A549 (cell line): ENCODE data around the gene NEK5.

Experiments
- CBX8 ChIP-seq: fragments of 200-600 bp; sonication (generic); IDR thresholded peaks from 2 replicates; pipeline ENCODE4 v1.6.1; 2016
- JUNB ChIP-seq: fragments of >200 bp; sonication (Bioruptor Twin); formaldehyde crosslinking; IDR thresholded peaks from 2 replicates; pipeline ENCODE4 v1.6.1; 2016
- MYC ChIP-seq: IDR thresholded peaks from 2 replicates; pipeline ENCODE4 v1.6.1; 2012; ENCODE audit warnings: mild to moderate bottlenecking, inconsistent platforms, low read length, improper control_type of control experiment, borderline replicate concordance
- PHF8 ChIP-seq: fragments of 200-600 bp; sonication (generic); IDR thresholded peaks from 2 replicates; pipeline ENCODE4 v1.6.1; 2016; ENCODE audit warnings: low read depth, mild to moderate bottlenecking, antibody characterized with exemption, moderate library complexity, borderline replicate concordance
- POLR2A ChIP-seq: IDR thresholded peaks from 2 replicates; pipeline ENCODE4 v1.6.1; 2012; ENCODE audit warnings: mild to moderate bottlenecking, low read length
- POLR2AphosphoS2 ChIP-seq: conservative IDR thresholded peaks from 2 replicates; pipeline ENCODE4 v1.6.1; 2012; ENCODE audit warnings: low read length, improper control_type of control experiment, inconsistent platforms
- RAD21 ChIP-seq, 2 experiments: fragments of >200 bp in 1 of 2; sonication (Bioruptor Twin) in 1 of 2; formaldehyde crosslinking in 1 of 2; IDR thresholded peaks in 1 of 2; conservative IDR thresholded peaks in 1 of 2; 2 replicates in 1 of 2; 3 replicates in 1 of 2; pipeline ENCODE4 v1.6.1; 2012 to 2018; ENCODE audit warnings: inconsistent platforms in 1 of 2
- SMC3 ChIP-seq: fragments of >200 bp; sonication (Bioruptor Twin); formaldehyde crosslinking; IDR thresholded peaks from 3 replicates; pipeline ENCODE4 v1.6.1; 2018; ENCODE audit warnings: inconsistent platforms
- TF ChIP-seq, protein P1 (sequence below): fragments of >200 bp; sonication (Bioruptor Twin); formaldehyde crosslinking; IDR thresholded peaks from 3 replicates; pipeline ENCODE4 v1.5.1; 2016
- TF ChIP-seq, protein P2 (sequence below): fragments of 250-450 bp; sonication (Bioruptor Pico); IDR thresholded peaks from 2 replicates; pipeline ENCODE4 v1.5.0; 2021; ENCODE audit warnings: mild to moderate bottlenecking, moderate library complexity, borderline replicate concordance

DNA sequence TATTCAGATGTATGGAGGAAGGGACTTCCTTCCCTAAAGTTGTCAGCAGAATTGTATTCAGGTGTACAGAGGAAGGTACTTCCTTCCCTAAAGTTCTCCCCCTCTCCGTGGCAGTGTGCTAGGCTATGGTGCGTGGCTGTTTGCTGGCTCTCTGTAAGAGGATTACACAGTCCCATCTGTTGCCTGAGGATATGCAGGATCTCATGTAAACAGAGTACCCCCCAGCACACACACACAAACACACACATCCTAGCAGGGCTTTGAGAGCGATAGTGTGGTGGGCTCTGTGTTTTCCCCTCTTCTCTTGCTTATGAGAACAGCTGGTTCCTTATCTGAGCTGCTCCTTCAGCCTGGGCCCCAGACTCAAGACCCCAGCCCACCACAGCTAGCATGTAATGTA, 10.3 kb downstream of the NEK5 start:
- TF ChIP-seq SMC3, result no peak
- TF ChIP-seq, protein P1, sequence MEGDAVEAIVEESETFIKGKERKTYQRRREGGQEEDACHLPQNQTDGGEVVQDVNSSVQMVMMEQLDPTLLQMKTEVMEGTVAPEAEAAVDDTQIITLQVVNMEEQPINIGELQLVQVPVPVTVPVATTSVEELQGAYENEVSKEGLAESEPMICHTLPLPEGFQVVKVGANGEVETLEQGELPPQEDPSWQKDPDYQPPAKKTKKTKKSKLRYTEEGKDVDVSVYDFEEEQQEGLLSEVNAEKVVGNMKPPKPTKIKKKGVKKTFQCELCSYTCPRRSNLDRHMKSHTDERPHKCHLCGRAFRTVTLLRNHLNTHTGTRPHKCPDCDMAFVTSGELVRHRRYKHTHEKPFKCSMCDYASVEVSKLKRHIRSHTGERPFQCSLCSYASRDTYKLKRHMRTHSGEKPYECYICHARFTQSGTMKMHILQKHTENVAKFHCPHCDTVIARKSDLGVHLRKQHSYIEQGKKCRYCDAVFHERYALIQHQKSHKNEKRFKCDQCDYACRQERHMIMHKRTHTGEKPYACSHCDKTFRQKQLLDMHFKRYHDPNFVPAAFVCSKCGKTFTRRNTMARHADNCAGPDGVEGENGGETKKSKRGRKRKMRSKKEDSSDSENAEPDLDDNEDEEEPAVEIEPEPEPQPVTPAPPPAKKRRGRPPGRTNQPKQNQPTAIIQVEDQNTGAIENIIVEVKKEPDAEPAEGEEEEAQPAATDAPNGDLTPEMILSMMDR, result no peak
- TF ChIP-seq JUNB, result no peak
- no peak for TF ChIP-seq RAD21 (conservative IDR thresholded peaks at IDR 0.05 in 1 of 2, IDR thresholded peaks at IDR 0.05 in 1 of 2)
- TF ChIP-seq PHF8, result no peak
- TF ChIP-seq, protein P2, sequence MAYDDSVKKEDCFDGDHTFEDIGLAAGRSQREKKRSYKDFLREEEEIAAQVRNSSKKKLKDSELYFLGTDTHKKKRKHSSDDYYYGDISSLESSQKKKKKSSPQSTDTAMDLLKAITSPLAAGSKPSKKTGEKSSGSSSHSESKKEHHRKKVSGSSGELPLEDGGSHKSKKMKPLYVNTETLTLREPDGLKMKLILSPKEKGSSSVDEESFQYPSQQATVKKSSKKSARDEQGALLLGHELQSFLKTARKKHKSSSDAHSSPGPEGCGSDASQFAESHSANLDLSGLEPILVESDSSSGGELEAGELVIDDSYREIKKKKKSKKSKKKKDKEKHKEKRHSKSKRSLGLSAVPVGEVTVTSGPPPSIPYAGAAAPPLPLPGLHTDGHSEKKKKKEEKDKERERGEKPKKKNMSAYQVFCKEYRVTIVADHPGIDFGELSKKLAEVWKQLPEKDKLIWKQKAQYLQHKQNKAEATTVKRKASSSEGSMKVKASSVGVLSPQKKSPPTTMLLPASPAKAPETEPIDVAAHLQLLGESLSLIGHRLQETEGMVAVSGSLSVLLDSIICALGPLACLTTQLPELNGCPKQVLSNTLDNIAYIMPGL (CRISPR knock-in tag), result no peak
- TF ChIP-seq CBX8, result no peak
- no peak for TF ChIP-seq POLR2AphosphoS2
- TF ChIP-seq POLR2A, result no peak
- no peak for TF ChIP-seq MYC
